ENCODE data around the gene INS. TPM values are rescaled to one million over a fixed set of nuclear protein-coding genes. Genes with fewer than 3 reads are reported as not detected.

The INS gene
- total RNA-seq, 2 donors from 2014 or later = not detected

DNA sequence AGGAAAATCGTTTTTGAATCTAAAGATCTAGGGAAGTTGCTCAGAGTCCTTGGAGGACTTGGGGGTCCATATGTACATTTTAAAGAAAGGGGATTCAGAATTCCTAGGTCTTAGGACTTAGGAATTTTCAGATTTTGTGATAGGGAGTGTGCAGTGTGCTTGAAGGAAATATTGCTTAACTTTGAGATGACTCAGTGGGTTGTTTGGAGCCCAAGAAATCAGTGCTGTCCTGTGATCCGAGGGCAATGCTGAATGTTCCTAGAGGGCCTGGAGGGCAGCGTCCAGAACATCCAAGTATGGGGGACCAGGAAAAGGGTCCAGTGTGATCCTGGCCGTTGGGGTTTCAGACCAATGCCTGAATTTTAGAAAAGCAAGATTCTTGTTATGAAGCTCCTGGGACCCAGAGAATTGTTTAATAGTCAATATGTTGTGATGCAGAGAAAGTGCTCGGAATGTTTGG is 18.7 kb downstream of the INS start:
- DNase-seq (no peak), ATAC-seq (no peak)
- intact Hi-C loops (cut with DNase I) = no loop called here

DNA sequence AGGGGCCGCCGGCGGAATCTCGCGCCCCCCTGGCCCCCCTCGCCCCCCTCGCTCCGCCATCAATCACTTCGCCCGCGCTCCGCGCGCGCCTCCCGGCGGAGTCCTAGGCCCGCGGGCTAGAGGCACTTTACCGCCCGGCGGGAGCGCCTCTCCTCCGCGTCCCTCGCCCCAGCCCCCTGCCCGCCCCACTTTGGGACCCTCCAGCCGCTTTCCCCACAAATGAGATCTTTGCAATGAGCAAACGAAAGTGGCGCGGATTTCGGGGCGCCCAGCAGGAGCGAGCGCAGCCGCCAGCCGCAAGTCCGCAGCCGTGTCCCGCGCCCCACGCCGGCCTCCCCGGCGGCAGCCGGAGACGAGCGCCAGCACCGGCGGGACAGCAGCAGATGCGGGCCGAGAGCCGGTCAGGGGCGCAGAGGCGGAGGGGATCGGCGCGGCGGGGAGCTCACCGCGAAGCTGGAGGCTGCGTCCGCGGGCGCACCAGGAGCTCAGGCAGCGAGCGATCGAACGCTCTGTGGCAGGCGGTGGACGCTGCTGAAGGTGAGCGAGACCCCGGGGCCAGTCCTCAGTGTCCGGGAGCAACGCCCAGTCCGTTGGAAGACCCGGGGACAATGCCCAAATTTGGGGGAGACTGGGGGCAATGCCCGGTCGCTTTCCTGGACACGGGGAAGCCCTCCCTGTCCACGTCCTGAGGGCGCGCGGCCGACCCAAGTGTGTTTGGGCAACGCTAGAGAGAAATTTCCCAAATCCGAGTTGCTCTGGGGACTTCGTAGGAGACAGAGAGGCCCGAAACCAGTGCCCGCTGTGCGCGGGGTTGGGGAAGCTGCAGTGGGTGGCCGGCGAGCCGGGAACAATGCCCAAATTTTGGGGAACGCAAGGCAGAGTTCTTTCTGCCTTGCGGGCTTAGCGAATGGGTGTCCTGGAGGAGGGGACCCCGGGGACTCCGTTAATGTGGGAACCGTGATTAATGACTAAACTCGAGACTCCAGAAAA is 20.3 kb downstream of the INS start:
- DNase-seq = no peak
- intact Hi-C loops (cut with DNase I) = no loop called here
- no peak for ATAC-seq

DNA sequence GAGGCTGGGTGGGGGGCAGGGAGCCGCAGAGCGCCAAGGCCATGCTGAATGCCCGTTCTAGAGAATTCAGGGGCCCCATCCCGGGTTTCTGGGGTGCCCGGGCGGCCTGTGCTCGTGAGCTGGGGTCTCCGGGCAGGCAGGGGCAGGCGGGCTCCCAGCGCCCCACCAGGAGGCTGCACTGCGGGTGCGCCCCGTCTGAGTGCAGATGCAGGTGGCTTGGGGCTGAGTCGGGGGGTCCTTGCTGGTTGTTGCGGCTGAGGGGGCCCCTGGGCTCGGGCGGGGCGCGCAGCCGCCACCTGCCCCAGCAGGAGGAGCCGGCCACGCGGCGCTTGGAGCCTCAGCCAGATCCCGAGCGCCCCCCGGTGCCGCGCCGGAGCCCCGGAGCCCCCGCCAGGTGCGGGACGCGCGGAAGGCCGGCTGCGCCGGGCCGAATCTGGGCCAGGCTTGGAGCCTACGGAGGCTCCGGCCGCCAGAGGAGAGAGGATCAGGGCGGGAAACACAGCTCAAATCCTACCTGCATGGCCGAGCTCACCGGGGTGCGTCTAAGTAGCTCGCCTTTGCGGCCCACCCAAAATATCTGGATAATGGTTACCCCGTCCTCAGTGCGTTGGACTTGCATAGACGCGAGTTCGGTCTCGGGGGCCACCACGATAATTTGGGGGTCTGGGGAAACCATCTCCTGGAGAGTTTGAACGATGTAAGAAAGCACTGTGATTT is 21.2 kb downstream of the INS start:
- intact Hi-C loops (cut with DNase I) = loop anchor here in 1 of 2 donors (5.0 kb wide), 1 partner anchor 37 kb away; no protein-coding TSS in a partner anchor
- ATAC-seq (no peak), DNase-seq (no peak)

DNA sequence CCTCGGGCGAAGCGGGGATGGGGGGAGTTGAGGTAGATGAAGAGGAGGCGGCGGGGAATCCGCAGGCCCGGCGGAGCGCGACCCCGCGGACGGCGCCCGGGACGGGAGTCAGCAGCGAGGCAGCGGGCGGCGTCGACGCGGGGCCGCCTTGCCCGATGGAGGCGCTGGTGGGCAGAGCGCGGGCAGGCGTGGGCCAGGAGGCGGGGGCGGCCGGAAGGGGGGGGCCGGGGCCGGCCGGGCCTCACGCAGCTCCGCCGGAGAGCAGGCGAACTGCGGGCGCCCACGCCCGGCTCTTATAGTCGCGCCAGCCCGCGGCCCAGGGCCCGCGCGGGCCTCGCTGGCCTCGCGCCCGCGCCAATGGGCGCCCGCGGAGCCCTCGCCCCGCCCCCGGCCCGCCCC is 21.9 kb downstream of the INS start, which contains the start of gene IGF2:
TSS of gene IGF2 (minus strand) at position 267 of the 399 bp plus-strand sequence. CDS start 3,866 bp downstream, outside the sequence.
- no peak for DNase-seq
- intact Hi-C loops (cut with DNase I) = loop anchor here in 1 of 2 donors (5.0 kb wide), 1 partner anchor 37 kb away; no protein-coding TSS in a partner anchor
- peak in 1 of 2 donors; percentile 27 for ATAC-seq

DNA sequence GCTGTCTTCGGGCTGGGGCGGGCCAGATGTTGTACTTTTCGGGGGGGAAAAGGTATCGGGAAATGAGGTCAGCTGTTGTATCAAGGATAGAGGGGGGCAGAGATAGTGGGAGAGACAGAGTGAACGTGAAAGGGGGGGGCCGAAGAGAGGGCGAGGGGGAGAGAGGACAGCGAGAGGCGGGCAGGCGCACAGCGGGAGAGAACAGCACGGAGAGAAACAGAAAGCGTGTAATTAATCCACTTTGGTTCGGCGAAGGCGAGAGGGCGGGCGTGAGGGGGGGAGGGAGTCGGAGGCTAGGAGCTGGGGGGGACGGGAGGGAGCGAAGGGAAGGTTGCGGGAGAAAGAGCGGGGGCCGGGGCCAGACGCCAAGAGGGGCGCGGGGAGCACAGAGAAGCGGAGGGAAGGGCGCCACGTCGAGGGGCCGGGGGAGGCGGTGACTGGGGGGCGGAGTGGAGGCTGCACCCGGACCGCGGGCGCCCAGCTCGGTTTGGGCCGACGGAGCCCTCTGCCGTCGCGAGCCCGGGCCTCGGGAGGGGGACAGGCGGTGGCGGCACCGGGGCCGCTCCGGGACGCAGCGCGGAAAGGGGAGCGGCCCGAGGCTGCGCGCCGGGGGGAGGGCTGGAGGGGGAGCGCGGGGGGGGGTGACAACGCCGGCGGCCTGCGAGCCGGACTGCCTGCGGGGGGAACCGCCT is 22.4 kb downstream of the INS start:
- intact Hi-C loops (cut with DNase I) = loop anchor here in 1 of 2 donors (5.0 kb wide), 1 partner anchor 36 kb away; no protein-coding TSS in a partner anchor
- no peak for ATAC-seq
- no peak for DNase-seq

DNA sequence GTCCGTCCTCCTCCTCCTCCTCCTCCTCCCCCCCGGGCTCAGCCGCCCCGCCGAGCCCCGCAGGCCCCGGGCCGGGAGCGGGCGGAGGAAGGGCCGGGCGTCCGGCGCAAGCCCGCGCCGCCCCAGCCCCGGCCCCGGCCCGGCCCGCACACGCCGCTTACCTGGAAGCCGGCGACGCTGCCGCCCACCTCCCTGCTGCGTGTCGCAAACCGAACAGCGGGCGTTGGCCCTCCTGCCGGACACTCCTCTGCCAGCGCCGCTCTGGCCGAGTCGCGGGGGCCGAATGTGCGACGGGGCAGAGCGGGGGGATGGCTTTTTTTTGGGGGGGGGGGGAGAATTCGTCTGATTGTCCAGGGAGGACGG is 23.0 kb downstream of the INS start:
- ATAC-seq (peak in 1 of 2 donors; percentile 11), DNase-seq (no peak)
- intact Hi-C loops (cut with DNase I) = loop anchor here in 1 of 2 donors (5.0 kb wide), 1 partner anchor 36 kb away; no protein-coding TSS in a partner anchor

DNA sequence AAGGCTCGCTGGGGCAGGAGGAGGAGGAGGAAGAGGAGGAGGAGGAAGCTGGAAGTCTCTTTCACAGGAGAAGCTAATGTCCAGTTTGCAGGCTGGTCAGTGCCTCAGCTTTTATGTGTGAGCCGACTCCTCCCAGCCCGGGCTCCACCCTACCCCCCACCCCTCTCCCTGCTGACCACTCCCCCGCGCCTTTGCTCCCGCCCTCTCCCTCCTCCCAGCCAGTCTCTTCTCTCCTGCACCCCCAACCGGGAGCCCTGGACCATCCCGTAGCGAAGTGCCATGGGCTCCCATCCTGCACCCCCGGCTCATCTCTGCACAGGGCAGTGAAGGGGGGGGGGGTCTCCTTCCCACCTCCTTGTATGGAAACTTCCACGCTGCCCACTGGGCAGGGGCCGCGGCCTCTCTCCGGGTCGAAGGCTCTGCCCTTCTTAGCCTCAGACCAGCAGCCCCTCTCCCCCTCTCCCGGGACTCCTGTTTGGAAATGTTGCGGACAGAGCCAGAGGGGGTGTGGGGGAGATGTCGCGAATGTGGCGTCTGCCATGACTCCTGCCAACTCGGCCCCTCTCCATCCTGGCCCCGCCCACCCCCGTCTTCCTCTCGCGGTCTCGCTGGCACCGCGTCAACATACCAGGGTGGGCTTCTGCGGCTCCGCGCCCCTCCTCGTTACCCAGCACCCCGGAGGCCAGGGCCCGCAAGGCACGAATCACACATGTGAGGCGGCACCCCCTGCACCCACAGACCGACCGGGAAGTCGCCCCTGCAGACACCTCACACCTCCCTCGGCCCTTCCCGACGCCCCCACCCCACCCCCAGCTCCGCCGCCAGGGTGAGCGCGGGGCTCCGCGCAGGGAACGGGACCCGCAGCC is 23.6 kb downstream of the INS start:
- peak; percentile 71 to 86 for ATAC-seq
- intact Hi-C loops (cut with DNase I) = loop anchor here in 1 of 2 donors (5.0 kb wide), 1 partner anchor 35 kb away; no protein-coding TSS in a partner anchor
- peak; percentile 65 for DNase-seq

DNA sequence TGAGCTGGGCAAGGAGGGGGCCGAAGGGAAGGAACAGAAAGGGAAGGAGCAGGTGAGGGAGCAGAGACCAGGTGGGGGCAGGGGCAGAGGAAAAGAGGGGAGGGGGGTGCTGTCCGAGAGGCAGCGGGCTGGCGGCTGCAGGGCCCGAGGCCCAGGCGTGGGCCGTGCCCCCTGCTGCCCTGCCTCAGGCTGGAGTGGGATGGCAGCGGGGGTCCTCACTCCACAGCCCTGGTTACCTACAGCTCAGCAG is 24.1 kb downstream of the INS start:
- intact Hi-C loops (cut with DNase I) = loop anchor here in 1 of 2 donors (5.0 kb wide), 1 partner anchor 35 kb away; no protein-coding TSS in a partner anchor

DNA sequence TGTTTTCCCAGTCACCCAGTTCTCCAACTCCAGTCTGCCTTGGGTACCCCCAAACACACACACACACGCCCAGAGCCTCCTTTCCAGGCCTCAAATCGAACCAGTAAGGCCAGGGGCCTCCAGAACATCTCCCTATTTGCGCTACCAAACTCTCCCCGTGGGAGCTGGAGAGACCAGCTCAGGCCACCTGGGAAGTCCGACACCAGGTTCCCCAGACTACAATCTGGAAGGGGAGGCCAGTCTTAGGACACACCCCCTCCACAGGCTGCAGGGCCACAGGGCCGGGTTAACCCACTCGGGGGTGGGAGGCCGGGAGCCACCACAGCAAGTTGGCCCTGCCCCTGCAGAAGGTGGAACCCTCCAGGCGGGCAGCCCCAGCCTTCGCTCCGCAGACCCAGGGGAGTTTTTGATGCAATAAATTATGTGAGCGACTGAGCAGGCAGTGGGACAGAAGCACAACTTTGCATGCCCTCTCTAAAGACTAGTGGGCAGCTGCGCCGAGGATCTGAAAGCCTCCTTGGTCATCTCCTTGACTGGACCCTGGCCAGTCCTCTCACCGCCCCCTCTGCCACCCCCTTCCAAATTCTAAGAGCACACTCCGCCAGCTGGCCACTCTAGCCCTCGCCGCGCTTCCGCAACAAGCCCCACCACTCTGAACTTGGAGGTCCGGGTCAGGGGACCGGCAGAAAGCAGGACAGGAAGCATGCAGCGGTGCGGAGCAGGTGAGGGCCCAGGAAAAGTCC is 24.6 kb downstream of the INS start:
- intact Hi-C loops (cut with DNase I) = loop anchor here in 1 of 2 donors (5.0 kb wide), 1 partner anchor 34 kb away; no protein-coding TSS in a partner anchor
- ATAC-seq (no peak), DNase-seq (no peak)

More for the DNA sequence above, 24.1 kb downstream of the INS start:
- ATAC-seq = no peak
- DNase-seq = no peak

DNA sequence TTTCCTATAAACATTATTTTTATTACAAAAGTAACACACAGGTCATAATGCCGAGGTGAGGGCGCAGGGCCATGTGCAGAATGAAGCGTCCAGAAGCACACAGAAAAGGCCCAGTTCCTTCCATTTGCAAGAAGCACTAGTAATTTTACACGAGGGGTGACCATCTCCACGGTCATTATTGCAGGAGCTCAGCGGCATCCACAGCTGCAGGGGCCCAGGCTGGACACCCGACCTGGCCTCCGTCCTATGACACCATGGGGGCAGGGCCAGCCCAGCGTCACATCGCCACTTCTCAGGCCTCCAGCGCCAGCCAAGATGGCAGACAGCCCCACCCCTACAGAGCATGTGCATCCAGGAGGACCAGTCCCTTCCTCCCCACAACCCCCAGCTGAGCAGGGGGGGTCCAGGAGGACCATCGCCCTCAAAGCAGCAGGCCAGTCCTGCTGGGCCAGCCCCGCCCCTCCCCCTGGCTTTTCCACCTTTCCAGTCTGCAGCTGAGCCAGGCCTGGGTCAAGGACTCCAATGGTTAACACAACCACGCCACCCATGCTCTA is 25.3 kb downstream of the INS start:
- ATAC-seq = no peak
- intact Hi-C loops (cut with DNase I) = loop anchor here in 1 of 2 donors (5.0 kb wide), 1 partner anchor 33 kb away; no protein-coding TSS in a partner anchor
- DNase-seq = no peak

DNA sequence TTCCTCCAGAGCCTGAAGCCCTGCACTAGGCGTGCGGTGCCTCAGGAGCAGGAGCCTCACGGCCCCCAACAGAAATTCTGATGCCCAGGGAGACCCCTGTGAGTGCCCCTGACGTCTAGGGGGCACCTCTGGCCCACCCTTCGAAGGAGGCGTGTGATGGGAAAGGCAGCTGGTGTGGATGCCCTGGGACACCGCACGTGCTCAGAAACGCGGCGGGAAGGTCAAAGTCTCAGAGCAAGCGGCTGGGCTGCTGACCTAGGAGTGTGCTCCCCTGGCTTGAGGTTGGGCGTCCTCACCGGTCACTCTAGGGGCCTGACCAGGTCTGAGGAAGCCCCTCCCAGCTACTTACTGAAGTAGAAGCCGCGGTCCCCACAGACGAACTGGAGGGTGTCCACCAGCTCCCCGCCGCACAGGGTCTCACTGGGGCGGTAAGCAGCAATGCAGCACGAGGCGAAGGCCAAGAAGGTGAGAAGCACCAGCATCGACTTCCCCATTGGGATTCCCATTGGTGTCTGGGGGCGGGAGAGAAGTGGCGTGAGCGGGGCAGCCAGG is 25.9 kb downstream of the INS start:
- ATAC-seq (no peak), DNase-seq (no peak)
- intact Hi-C loops (cut with DNase I) = loop anchor here in 1 of 2 donors (5.0 kb wide), 1 partner anchor 33 kb away; no protein-coding TSS in a partner anchor

DNA sequence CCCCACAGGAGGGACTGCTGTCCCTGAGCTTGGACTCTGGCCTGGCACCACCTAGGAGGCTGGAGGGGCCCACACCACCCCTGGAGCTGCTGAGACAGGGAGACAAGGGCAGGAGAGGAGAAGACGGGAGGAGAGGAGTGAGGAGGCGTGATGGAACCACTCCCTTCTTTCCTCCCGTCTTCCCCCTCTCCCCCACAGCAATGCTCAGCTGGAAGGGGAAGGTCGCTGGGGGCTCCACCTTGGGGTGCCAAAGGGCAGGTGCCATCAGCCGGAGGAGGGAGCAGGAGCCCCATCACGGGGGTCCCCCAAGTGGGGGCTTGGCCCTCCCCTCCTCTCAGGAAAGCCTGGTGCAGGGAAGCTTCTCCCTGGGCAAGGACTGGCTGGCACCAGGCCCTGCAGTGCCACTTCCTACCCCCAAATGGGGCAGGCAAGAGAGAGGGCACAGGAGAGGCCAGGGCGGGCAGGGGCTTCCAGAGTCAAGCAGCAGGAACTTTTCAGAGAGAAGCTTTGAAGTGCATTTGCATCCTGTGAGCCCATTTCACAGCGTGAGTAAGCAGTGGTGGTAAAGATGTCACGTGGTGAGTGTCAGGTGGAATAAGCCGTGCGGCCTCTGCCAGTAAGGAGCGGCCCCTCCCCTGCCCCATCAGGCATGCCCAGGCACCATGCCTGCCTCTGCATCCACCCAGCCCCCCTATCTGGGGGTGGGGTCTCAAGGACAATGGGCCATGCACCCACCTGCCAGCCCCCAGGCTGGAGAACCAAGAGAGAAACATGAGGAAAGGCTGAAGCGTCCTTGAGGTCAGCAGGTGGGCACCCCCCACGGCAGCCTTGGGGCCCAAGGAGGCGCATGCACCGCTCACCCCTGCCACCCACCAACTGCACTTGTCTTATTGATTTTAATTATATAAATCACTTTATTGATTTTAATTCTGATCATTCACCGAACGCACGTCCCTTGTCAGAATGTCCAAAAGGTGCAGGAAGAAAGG is 26.7 kb downstream of the INS start:
- DNase-seq (no peak), ATAC-seq (no peak)
- intact Hi-C loops (cut with DNase I) = loop anchor here in 1 of 2 donors (5.0 kb wide), 1 partner anchor 32 kb away; no protein-coding TSS in a partner anchor

DNA sequence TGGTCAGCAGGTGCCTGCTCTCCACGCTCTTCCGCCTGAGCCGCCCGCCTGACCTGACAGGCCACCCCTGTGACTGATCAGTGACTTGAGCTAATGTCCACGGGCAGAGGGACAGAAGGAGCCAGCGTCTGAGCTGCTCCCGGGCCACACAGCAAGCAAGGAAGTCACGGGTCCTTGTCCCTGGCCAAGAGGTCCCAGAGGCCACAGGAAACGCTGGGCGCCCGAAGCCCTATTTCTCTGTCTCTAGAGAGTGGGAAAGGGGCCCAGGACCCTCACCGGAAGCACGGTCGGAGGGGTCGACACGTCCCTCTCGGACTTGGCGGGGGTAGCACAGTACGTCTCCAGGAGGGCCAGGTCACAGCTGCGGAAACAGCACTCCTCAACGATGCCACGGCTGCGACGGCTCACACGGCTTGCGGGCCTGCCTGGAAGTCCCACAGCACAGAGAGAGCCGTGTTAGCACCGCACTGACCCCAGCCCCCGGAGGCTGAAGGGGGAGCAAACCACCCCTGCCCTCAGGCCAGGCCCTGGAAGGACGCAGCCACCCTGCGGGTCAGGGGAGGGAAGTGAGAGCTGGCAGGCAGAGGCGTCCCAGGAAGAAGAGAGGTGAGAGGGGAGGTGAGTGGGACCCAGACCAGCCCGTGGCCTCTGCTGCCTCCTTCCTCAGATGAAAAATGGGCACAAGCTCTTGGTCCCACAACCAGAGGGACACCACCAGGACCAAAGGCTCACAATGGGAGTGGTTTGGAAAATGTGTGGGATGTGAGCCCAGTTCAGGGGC is 27.6 kb downstream of the INS start:
- intact Hi-C loops (cut with DNase I) = no loop called here
- ATAC-seq (no peak), DNase-seq (no peak)

DNA sequence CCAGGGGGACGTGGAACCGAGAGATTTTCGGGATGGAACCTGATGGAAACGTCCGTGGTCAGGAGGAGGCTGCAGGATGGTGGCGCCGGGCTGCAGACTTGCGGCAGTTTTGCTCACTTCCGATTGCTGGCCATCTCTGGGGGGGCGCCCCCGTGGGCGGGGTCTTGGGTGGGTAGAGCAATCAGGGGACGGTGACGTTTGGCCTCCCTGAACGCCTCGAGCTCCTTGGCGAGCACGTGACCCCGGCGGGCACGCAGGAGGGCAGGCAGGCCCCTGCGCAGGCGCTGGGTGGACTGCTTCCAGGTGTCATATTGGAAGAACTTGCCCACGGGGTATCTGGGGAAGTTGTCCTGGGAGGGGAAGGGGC is 28.2 kb downstream of the INS start:
- intact Hi-C loops (cut with DNase I) = no loop called here
- DNase-seq (no peak), ATAC-seq (no peak)

DNA sequence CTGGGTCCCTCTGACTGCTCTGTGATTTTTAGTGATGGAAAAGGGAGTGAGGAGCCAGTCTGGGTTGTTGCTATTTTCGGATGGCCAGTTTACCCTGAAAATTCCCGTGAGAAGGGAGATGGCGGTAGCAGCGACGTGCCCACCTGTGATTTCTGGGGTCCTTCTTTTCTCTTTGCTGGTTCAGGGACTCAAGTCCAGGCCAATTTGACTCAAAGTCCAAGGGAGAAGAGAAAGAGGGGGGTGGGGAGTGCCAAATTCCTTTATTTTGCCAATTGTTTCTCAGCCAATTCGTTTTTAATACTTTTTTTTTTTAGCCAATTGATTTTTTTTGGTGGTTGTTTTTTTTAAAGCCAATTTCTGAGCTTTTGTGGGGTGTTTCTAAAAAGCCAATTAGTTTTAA is 28.8 kb downstream of the INS start:
- DNase-seq (no peak), ATAC-seq (no peak)
- intact Hi-C loops (cut with DNase I) = no loop called here

Measured in left cardiac atrium (tissue), 4 donors.